Measurements from ENCODE around the gene ADD1. TPM values are rescaled to one million over a fixed set of nuclear protein-coding genes. Genes with fewer than 3 reads are reported as not detected.

ADD1 gene
- total and polyA plus RNA-seq, 2 donors (not counting 1 experiment from before 2014, with no cell fraction given), result 164 to 171 TPM

DNA sequence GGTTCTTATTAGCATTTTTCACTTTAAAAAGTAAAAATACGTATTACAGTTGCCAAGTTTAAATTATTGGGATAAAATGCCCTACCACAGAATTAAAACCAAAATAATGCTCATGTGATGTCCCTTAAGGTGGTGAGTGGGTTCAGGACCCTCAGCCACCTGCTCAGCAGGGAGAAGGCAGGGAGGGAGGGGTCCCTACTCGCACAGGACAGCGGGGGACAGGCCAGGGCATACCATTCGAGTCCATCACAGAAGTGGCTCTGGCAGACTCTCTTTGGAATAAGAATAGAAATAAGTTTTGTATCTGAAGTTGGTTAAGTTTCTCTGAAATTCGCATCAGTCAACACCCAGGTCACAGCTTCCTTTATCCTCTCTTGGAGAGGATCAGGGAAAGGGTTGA lies 81.9 kb downstream of the ADD1 start:
- peaks cover 3% of the 10 kb centered on the region for H3K4me1 ChIP-seq (ENCODE audit: control insufficient read depth, extremely low read depth, insufficient read depth, low read length)
- no peak overlapping the region for H2AFZ ChIP-seq (ENCODE audit: low read length)
- DNase-seq (ENCODE audit: low read depth in 2 of 2), result no peak
- H3K79me2 ChIP-seq (ENCODE audit: control insufficient read depth, insufficient read depth, low read length), result peaks cover 3% of the 10 kb centered on the region
- TF ChIP-seq EZH2 (IDR thresholded peaks at IDR 0.05; ENCODE audit: low read length, missing control alignments), result no peak
- TF ChIP-seq, protein P1, sequence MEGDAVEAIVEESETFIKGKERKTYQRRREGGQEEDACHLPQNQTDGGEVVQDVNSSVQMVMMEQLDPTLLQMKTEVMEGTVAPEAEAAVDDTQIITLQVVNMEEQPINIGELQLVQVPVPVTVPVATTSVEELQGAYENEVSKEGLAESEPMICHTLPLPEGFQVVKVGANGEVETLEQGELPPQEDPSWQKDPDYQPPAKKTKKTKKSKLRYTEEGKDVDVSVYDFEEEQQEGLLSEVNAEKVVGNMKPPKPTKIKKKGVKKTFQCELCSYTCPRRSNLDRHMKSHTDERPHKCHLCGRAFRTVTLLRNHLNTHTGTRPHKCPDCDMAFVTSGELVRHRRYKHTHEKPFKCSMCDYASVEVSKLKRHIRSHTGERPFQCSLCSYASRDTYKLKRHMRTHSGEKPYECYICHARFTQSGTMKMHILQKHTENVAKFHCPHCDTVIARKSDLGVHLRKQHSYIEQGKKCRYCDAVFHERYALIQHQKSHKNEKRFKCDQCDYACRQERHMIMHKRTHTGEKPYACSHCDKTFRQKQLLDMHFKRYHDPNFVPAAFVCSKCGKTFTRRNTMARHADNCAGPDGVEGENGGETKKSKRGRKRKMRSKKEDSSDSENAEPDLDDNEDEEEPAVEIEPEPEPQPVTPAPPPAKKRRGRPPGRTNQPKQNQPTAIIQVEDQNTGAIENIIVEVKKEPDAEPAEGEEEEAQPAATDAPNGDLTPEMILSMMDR (conservative IDR thresholded peaks at IDR 0.05 in 1 of 2, IDR thresholded peaks at IDR 0.05 in 1 of 2; ENCODE audit: low read depth in 1 of 2, low read length in 2 of 2), result no peak
- no peak overlapping the region for H3K4me3 ChIP-seq (replicated peaks in 1 of 4; ENCODE audit: control extremely low read depth in 1 of 4, insufficient read depth in 1 of 4, low read depth in 3 of 4, low read length in 4 of 4)
- H3K9ac ChIP-seq (ENCODE audit: insufficient read depth, low read length), result no peak overlapping the region
- peaks cover 27% of the 10 kb centered on the region for H3K36me3 ChIP-seq (ENCODE audit: control insufficient read depth, insufficient read depth, low read length)
- no peak overlapping the region for H3K4me2 ChIP-seq (ENCODE audit: extremely low read depth, insufficient read depth, low read length)
- no peaks in the 10 kb centered on the region for H3K27me3 ChIP-seq (ENCODE audit: control insufficient read depth, insufficient read depth, low read length)
- no peaks in the 10 kb centered on the region for H4K20me1 ChIP-seq (ENCODE audit: control insufficient read depth, extremely low read depth, insufficient read depth, low read length)
- no peaks in the 10 kb centered on the region for H3K9me3 ChIP-seq (ENCODE audit: control insufficient read depth, insufficient read depth, low read depth, low read length)
- no peak overlapping the region for H3K27ac ChIP-seq (ENCODE audit: insufficient read depth, low read length)

DNA sequence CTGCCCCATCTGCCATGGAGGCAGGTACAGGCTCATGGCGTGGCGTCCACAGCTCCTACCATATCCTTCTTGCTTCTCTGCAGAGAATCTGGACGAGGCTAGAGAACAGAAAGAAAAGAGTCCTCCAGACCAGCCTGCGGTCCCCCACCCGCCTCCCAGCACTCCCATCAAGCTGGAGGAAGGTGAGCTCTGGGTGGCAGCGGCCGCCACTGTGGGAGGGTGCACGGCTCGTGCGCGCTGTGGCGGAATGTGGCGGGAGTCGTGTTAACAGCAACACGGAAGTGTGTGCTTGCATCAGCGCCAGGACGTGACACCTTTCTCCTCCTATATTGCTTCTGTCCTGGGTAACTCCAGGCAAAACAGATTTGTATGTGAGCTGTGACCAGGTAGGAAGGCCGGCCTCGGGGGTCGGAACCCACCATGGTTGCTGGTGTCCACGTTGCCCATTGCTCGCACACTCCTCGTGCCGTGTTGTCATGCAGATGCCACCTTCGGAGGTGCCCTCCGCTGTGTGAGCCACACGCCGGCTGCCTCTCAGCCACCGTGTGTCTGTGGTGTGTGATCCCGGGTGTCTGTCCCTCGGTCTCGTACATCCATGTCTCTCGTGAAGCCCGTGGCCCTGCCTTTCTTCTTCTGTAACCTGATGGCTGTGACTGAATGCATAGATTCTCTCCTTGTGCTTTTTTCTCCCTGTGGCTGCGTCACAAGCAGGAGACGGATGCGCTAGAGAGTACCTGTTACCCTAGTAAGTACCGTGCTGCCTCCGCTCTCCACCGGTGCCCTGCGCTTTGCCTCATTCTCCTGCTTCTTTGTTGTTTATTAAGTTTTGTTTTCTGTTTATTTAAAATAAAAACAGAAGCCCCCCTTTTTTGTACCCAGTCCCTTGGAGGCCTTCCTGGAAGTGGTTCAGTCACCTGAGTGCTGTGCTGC lies 82.6 kb downstream of the ADD1 start:
- H3K27ac ChIP-seq (ENCODE audit: insufficient read depth, low read length), result no peak overlapping the region
- no peaks in the 10 kb centered on the region for H4K20me1 ChIP-seq (ENCODE audit: control insufficient read depth, extremely low read depth, insufficient read depth, low read length)
- no peak overlapping the region for H2AFZ ChIP-seq (ENCODE audit: low read length)
- H3K4me3 ChIP-seq (replicated peaks in 1 of 4; ENCODE audit: control extremely low read depth in 1 of 4, insufficient read depth in 1 of 4, low read depth in 3 of 4, low read length in 4 of 4), result no peak overlapping the region
- TF ChIP-seq, protein P1 (conservative IDR thresholded peaks at IDR 0.05 in 1 of 2, IDR thresholded peaks at IDR 0.05 in 1 of 2; ENCODE audit: low read depth in 1 of 2, low read length in 2 of 2), result no peak
- TF ChIP-seq EZH2 (IDR thresholded peaks at IDR 0.05; ENCODE audit: low read length, missing control alignments), result no peak
- H3K4me2 ChIP-seq (ENCODE audit: extremely low read depth, insufficient read depth, low read length), result no peak overlapping the region
- peaks cover 3% of the 10 kb centered on the region for H3K4me1 ChIP-seq (ENCODE audit: control insufficient read depth, extremely low read depth, insufficient read depth, low read length)
- no peaks in the 10 kb centered on the region for H3K27me3 ChIP-seq (ENCODE audit: control insufficient read depth, insufficient read depth, low read length)
- peaks cover 3% of the 10 kb centered on the region for H3K79me2 ChIP-seq (ENCODE audit: control insufficient read depth, insufficient read depth, low read length)
- no peak overlapping the region for H3K9ac ChIP-seq (ENCODE audit: insufficient read depth, low read length)
- peaks cover 33% of the 10 kb centered on the region for H3K36me3 ChIP-seq (ENCODE audit: control insufficient read depth, insufficient read depth, low read length)
- H3K9me3 ChIP-seq (ENCODE audit: control insufficient read depth, insufficient read depth, low read depth, low read length), result no peaks in the 10 kb centered on the region
- DNase-seq (ENCODE audit: low read depth in 2 of 2), result no peak

GRCh38 chr4:2927016-2927695 lies 83.5 kb downstream of the ADD1 start:
- Histone ChIP-seq H3K79me2 (ENCODE audit: control insufficient read depth, insufficient read depth, low read length) (peaks cover 3% of the 10 kb centered on the region), H3K4me1 (ENCODE audit: control insufficient read depth, extremely low read depth, insufficient read depth, low read length) (peaks cover 3% of the 10 kb centered on the region), H3K27me3 (ENCODE audit: control insufficient read depth, insufficient read depth, low read length) (no peaks in the 10 kb centered on the region), H3K36me3 (ENCODE audit: control insufficient read depth, insufficient read depth, low read length) (peaks cover 40% of the 10 kb centered on the region), H3K4me2 (ENCODE audit: extremely low read depth, insufficient read depth, low read length) (no peak overlapping the region), H3K9me3 (ENCODE audit: control insufficient read depth, insufficient read depth, low read depth, low read length) (no peaks in the 10 kb centered on the region), H3K27ac (ENCODE audit: insufficient read depth, low read length) (no peak overlapping the region), H3K9ac (ENCODE audit: insufficient read depth, low read length) (no peak overlapping the region), H3K4me3 (replicated peaks in 1 of 4; ENCODE audit: control extremely low read depth in 1 of 4, insufficient read depth in 1 of 4, low read depth in 3 of 4, low read length in 4 of 4) (no peak overlapping the region), H2AFZ (ENCODE audit: low read length) (no peak overlapping the region), H4K20me1 (ENCODE audit: control insufficient read depth, extremely low read depth, insufficient read depth, low read length) (no peaks in the 10 kb centered on the region)
- no peak for TF ChIP-seq EZH2 (IDR thresholded peaks at IDR 0.05; ENCODE audit: low read length, missing control alignments)
- TF ChIP-seq, protein P1 (conservative IDR thresholded peaks at IDR 0.05 in 1 of 2, IDR thresholded peaks at IDR 0.05 in 1 of 2; ENCODE audit: low read depth in 1 of 2, low read length in 2 of 2), result no peak
- no peak for DNase-seq (ENCODE audit: low read depth in 2 of 2)

Measured in fibroblast of lung (primary cell).